HepG2 (cell line): ENCODE data around the gene ADGRL2. TPM values are rescaled to one million over a fixed set of nuclear protein-coding genes. Genes with fewer than 3 reads are reported as not detected.

Source experiments
- ATAC-seq: fragments of 200-7000 bp; cut with Tn5 transposase; 3 replicates; pipeline ENCODE4 v1.9.1; 2020; ENCODE audit warnings: mild to moderate bottlenecking, moderate library complexity
- BruUV-seq: library from RNA; stranded (reverse); fragments of 400-500 nt; replicated peaks from 2 replicates; lab custom pipeline; 2021; lab: Mats Ljungman, UMichigan
- CTCF ChIA-PET: fragments of 300-600 bp; formaldehyde crosslinking; extraction: SDS; loops from one replicate; lab custom pipeline; 2021; ENCODE audit warnings: low total read pairs, inconsistent platforms, low intra/inter-chr PET ratio; lab: Yijun Ruan, JAX
- POLR2A ChIA-PET: fragments of 350-600 bp; sonication (Branson Sonifier 250); formaldehyde crosslinking; loops from one replicate; lab custom pipeline; 2020; ENCODE audit warnings: antibody characterized with exemption, inconsistent platforms; lab: Yijun Ruan, JAX
- DNase-seq: peaks from one replicate; pipeline ENCODE4 v3.0.0-alpha.2; 2015; ENCODE audit warnings: low spot score
- FAIRE-seq: peaks from 3 replicates; lab custom pipeline; 2011; peaks lifted over from hg19 to GRCh38; lab: Jason Lieb, UNC
- H2AFZ ChIP-seq: one replicate; pipeline ENCODE4 v1.6.1; 2011; ENCODE audit warnings: low read length, inconsistent platforms
- H3K27ac ChIP-seq: fragments of 300-600 bp; 3 replicates; pipeline ENCODE4 v1.8.0; 2011; ENCODE audit warnings: mixed run types, mild to moderate bottlenecking, mixed read lengths, low read length, inconsistent platforms; ENCODE audit not compliant: insufficient read depth; ENCODE audit errors: extremely low read length
- H3K27me3 ChIP-seq, 2 experiments: fragments of 200-600 bp in 1 of 2; 2 replicates in 1 of 2; 3 replicates in 1 of 2; pipeline versions ENCODE4 v1.6.0 to v1.8.0; 2011; ENCODE audit warnings: low read length in 2 of 2, mild to moderate bottlenecking in 2 of 2, moderate library complexity in 2 of 2, inconsistent platforms in 1 of 2; ENCODE audit not compliant: insufficient read depth in 2 of 2, control insufficient read depth in 1 of 2
- H3K36me3 ChIP-seq, 2 experiments: fragments of 200-600 bp in 1 of 2; replicated peaks in 1 of 2; 2 replicates in 1 of 2; 3 replicates in 1 of 2; pipeline versions ENCODE4 v1.5.1 to v1.8.0; 2011; ENCODE audit warnings: low read length in 2 of 2, inconsistent platforms in 1 of 2; ENCODE audit not compliant: insufficient read depth in 2 of 2, control insufficient read depth in 1 of 2
- H3K4me1 ChIP-seq: 2 replicates; pipeline ENCODE4 v1.5.1; 2012; ENCODE audit warnings: low read length, inconsistent platforms; ENCODE audit not compliant: insufficient read depth
- H3K4me2 ChIP-seq: 2 replicates; pipeline ENCODE4 v1.6.0; 2011; ENCODE audit warnings: low read depth, low read length, inconsistent platforms
- H3K4me3 ChIP-seq, 3 experiments: fragments of 200-600 bp in 1 of 3; sonication (generic), shearing (Covaris generic) in 1 of 3; replicated peaks in 1 of 3; 2 replicates each; pipeline ENCODE4 v1.5.1; 2011 to 2016; ENCODE audit warnings: low read length in 3 of 3, inconsistent platforms in 2 of 3, low read depth in 2 of 3, mild to moderate bottlenecking in 2 of 3, control low read depth in 1 of 3, mixed read lengths in 1 of 3; ENCODE audit not compliant: insufficient read depth in 1 of 3
- H3K79me2 ChIP-seq: one replicate; pipeline ENCODE4 v1.6.1; 2011; ENCODE audit warnings: low read length, inconsistent platforms; ENCODE audit not compliant: insufficient read depth
- H3K9ac ChIP-seq: 2 replicates; pipeline ENCODE4 v1.6.0; 2011; ENCODE audit warnings: mild to moderate bottlenecking, low read depth, low read length, inconsistent platforms; ENCODE audit not compliant: insufficient read depth
- H3K9me3 ChIP-seq: 2 replicates; pipeline ENCODE4 v1.5.1; 2012; ENCODE audit warnings: mild to moderate bottlenecking, low read length
- H4K20me1 ChIP-seq: 2 replicates; pipeline ENCODE4 v1.6.0; 2011; ENCODE audit warnings: inconsistent platforms, mild to moderate bottlenecking, low read length, moderate library complexity; ENCODE audit not compliant: insufficient read depth
- ATF3 ChIP-seq: sonication (generic); formaldehyde crosslinking; IDR thresholded peaks from 2 replicates; pipeline ENCODE4 v1.4.0; 2020; ENCODE audit warnings: missing genetic modification reagents
- ATF4 ChIP-seq, 2 experiments: fragments of 450-650 bp in 1 of 2; sonication (generic) in 1 of 2; formaldehyde crosslinking; IDR thresholded peaks; 2 replicates each; pipeline versions ENCODE4 v1.5.0 to v1.8.0; 2020 to 2022; ENCODE audit warnings: mild to moderate bottlenecking in 1 of 2, missing genetic modification reagents in 1 of 2
- CBX1 ChIP-seq: IDR thresholded peaks from one replicate; pipeline ENCODE4 v1.6.1; 2016; ENCODE audit warnings: antibody characterized with exemption, low read depth
- GFI1 ChIP-seq: sonication (generic); formaldehyde crosslinking; IDR thresholded peaks from 2 replicates; pipeline ENCODE4 v1.5.0; 2020; ENCODE audit warnings: missing genetic modification reagents, mild to moderate bottlenecking, borderline replicate concordance
- GRHL1 ChIP-seq: sonication (generic); formaldehyde crosslinking; conservative IDR thresholded peaks from 2 replicates; pipeline ENCODE4 v1.8.0; 2022; ENCODE audit warnings: missing genetic modification reagents
- HDAC1 ChIP-seq: sonication (generic); formaldehyde crosslinking; IDR thresholded peaks from 2 replicates; pipeline ENCODE4 v1.5.1; 2020; ENCODE audit warnings: mild to moderate bottlenecking, missing genetic modification reagents
- MAFK ChIP-seq, 2 experiments: IDR thresholded peaks in 1 of 2; conservative IDR thresholded peaks in 1 of 2; 2 replicates each; pipeline ENCODE4 v1.6.1; 2011; ENCODE audit warnings: improper control_type of control experiment in 2 of 2, low read length in 2 of 2
- MED8 ChIP-seq: sonication (generic); formaldehyde crosslinking; IDR thresholded peaks from 2 replicates; pipeline ENCODE4 v1.8.1; 2023; ENCODE audit warnings: mild to moderate bottlenecking, missing genetic modification reagents; ENCODE audit not compliant: insufficient replicate concordance
- RARA ChIP-seq: IDR thresholded peaks from 2 replicates; pipeline ENCODE4 v1.6.1; 2016; ENCODE audit warnings: missing genetic modification reagents, missing compliant biosample characterization
- RCOR2 ChIP-seq: IDR thresholded peaks from 2 replicates; pipeline ENCODE4 v1.6.1; 2016; ENCODE audit warnings: missing biosample characterization, missing genetic modification reagents
- THAP8 ChIP-seq: sonication (generic); formaldehyde crosslinking; IDR thresholded peaks from 2 replicates; pipeline ENCODE4 v1.5.1; 2020; ENCODE audit warnings: missing genetic modification reagents, mild to moderate bottlenecking, borderline replicate concordance
- ZBTB10 ChIP-seq: sonication (generic); formaldehyde crosslinking; IDR thresholded peaks from 2 replicates; pipeline ENCODE4 v1.4.0; 2020; ENCODE audit warnings: missing genetic modification reagents, borderline replicate concordance
- ZMYM4 ChIP-seq: sonication (generic); formaldehyde crosslinking; IDR thresholded peaks from 2 replicates; pipeline ENCODE4 v1.8.1; 2023; ENCODE audit warnings: mild to moderate bottlenecking, missing genetic modification reagents
- ZNF10 ChIP-seq: sonication (generic); formaldehyde crosslinking; IDR thresholded peaks from 2 replicates; pipeline ENCODE4 v1.4.0; 2020; ENCODE audit warnings: mild to moderate bottlenecking, low read depth, missing genetic modification reagents, borderline replicate concordance
- ZNF17 ChIP-seq: sonication (generic); formaldehyde crosslinking; IDR thresholded peaks from 2 replicates; pipeline ENCODE4 v1.5.0; 2020; ENCODE audit warnings: mild to moderate bottlenecking, missing genetic modification reagents
- ZNF264 ChIP-seq: sonication (generic); formaldehyde crosslinking; IDR thresholded peaks from 2 replicates; pipeline ENCODE4 v1.4.0; 2020; ENCODE audit warnings: missing genetic modification reagents
- ZNF331 ChIP-seq: sonication (generic); formaldehyde crosslinking; IDR thresholded peaks from 2 replicates; pipeline ENCODE4 v1.4.0; 2020; ENCODE audit warnings: missing genetic modification reagents
- ZNF441 ChIP-seq: sonication (generic); formaldehyde crosslinking; IDR thresholded peaks from 2 replicates; pipeline ENCODE4 v1.7.0; 2021; ENCODE audit warnings: missing genetic modification reagents, borderline replicate concordance
- WGBS: methylation state at CpG from one replicate; pipeline ENCODE4 v1.1.6; 2017; ENCODE audit warnings: low lambda C conversion rate; 5-methylcytosine and 5-hydroxymethylcytosine counted together
- in situ Hi-C: cut with HindIII; loops from 2 replicates; pipeline ENCODE4 v1.10.0; 2017; ENCODE audit warnings: low pct_unique_long_range_greater_than_20kb; ENCODE audit not compliant: extremely low pct_ligation_motif_present
- intact Hi-C: fragments of 100-400 bp; cut with micrococcal nuclease; formaldehyde crosslinking; loops from one replicate; pipeline ENCODE4 v1.10.0; 2022; ENCODE audit not compliant: unreplicated experiment
- polyA plus RNA-seq, 8 experiments: library from polyadenylated mRNA; depleted of rRNA in 3 of 8; stranded (reverse) in 7 of 8; unstranded in 1 of 8; fragments of >200 nt; fragmentation: Illumina TruSeq in 4 of 8; extraction: Trizol in 4 of 8; gene quantifications; 2 replicates each; pipeline versions ENCODE4 v1.2.1 to v1.2.3, GENCODE V29; 2011 to 2016; ENCODE audit warnings: low read depth in 4 of 8, missing spikeins in 1 of 8, mixed read lengths in 1 of 8; ENCODE audit not compliant: insufficient read depth in 1 of 8
- total RNA-seq, 5 experiments: library from RNA; depleted of rRNA; stranded (reverse); fragments of >200 nt; fragmentation: Illumina TruSeq; extraction: Trizol; gene quantifications; 2 replicates each; pipeline ENCODE4 v1.2.3, GENCODE V29; 2016; ENCODE audit warnings: low read depth in 1 of 5

ADGRL2 gene
- total and polyA plus RNA-seq, 2 of the 13 experiments (the other 11 are each of a cell fraction or from before 2014, with no cell fraction given) = 15.3 to 31.6 TPM

- TF ChIP-seq ZBTB10 (CRISPR knock-in tag) (no peak), ZNF441 (CRISPR knock-in tag) (no peak), THAP8 (no peak), ZNF331 (CRISPR knock-in tag) (no peak), GFI1 (CRISPR knock-in tag) (no peak), MAFK (conservative IDR thresholded peaks at IDR 0.05 in 1 of 2, IDR thresholded peaks at IDR 0.05 in 1 of 2; ENCODE audit: low read length in 2 of 2) (no peak), RARA (CRISPR knock-in tag) (no peak)
- TF ChIP-seq, all 625 proteins: peak for 0
These were observed 66.5 kb downstream of the ADGRL2 start (continued) for GRCh38 chr1:81867235-81867634.

GRCh38 chr1:81869307-81869706 is 68.6 kb downstream of the ADGRL2 start:
- DNase-seq (no peak), FAIRE-seq (no peak)
- no peak for TF ChIP-seq CBX1
- no peak for TF ChIP-seq ZNF264 (CRISPR knock-in tag)
- no peak for TF ChIP-seq ZNF17 (CRISPR knock-in tag)
- no peak for TF ChIP-seq GRHL1 (CRISPR knock-in tag)
- no peak for TF ChIP-seq MED8
- TF ChIP-seq HDAC1 (CRISPR knock-in tag) = no peak
- TF ChIP-seq ATF4 (CRISPR knock-in tag; IDR thresholded peaks at IDR 0.05) = no peak
- TF ChIP-seq ZNF10 (CRISPR knock-in tag) = no peak
- no peak for TF ChIP-seq ATF3
- TF ChIP-seq RCOR2 (CRISPR knock-in tag) = no peak
- no peak for TF ChIP-seq ZMYM4

More at GRCh38 chr1:81869307-81869706, 68.6 kb downstream of the ADGRL2 start:
- H3K4me2 ChIP-seq = no peak overlapping the region
- ATAC-seq = no peak
- no peaks in the 10 kb centered on the region for H3K79me2 ChIP-seq
- no peak overlapping the region for H2AFZ ChIP-seq
- no peak overlapping the region for H3K4me3 ChIP-seq
- H3K9ac ChIP-seq = no peak overlapping the region
- H3K27me3 ChIP-seq = no peaks in the 10 kb centered on the region; a peak in 1 of 5 replicates
- H3K27ac ChIP-seq = no peak overlapping the region
- H3K4me1 ChIP-seq = no peaks in the 10 kb centered on the region
- BruUV-seq = no TSS peak
- in situ Hi-C loops = no loop called here
- no peaks in the 10 kb centered on the region for H3K9me3 ChIP-seq
- POLR2A ChIA-PET = no interaction called here
- intact Hi-C loops = no loop called here
- no peaks in the 10 kb centered on the region for H3K36me3 ChIP-seq
- CTCF ChIA-PET = no interaction called here
- WGBS = 41% methylated on average over 2 of the region's 2 CpGs
- no peaks in the 10 kb centered on the region for H4K20me1 ChIP-seq
